ENCODE data around the gene ADAMTS4. TPM values are rescaled to one million over a fixed set of nuclear protein-coding genes. Genes with fewer than 3 reads are reported as not detected.

The ADAMTS4 gene
- total and polyA plus RNA-seq, 9 of the 15 experiments (the other 6 are each of a cell fraction or from before 2014, with no cell fraction given) = 0.07 to 3.7 (median 0.41) TPM

GRCh38 chr1:161222175-161223019, 23.5 kb upstream of the ADAMTS4 start:
- Histone ChIP-seq H3K27ac (ENCODE audit: extremely low read depth, low read depth, low read length) (no peak overlapping the region), H3K4me3 (no peak overlapping the region), H3K4me2 (ENCODE audit: insufficient read depth, low read length) (no peak overlapping the region), H3K9me1 (ENCODE audit: control insufficient read depth, insufficient read depth, low read length) (no peaks in the 10 kb centered on the region), H2AFZ (ENCODE audit: low read depth, low read length) (0 out of 2 replicates have a peak overlapping the region, but pooled peaks have one; percentile 25), H4K20me1 (replicated peaks; ENCODE audit: control insufficient read depth, insufficient read depth, low read length) (no peaks in the 10 kb centered on the region), H3K36me3 (ENCODE audit: control insufficient read depth, insufficient read depth, low read length) (no peaks in the 10 kb centered on the region), H3K79me2 (ENCODE audit: control insufficient read depth, insufficient read depth, low read length) (peaks cover 15% of the 10 kb centered on the region), H3K4me1 (replicated peaks in 1 of 2; ENCODE audit: control insufficient read depth in 2 of 2, insufficient read depth in 2 of 2, low read length in 2 of 2) (peaks cover 7 to 28% of the 10 kb centered on the region in 2 experiments; a peak in 4 of 5 replicates), H3K9ac (ENCODE audit: insufficient read depth in 1 of 2, low read depth in 2 of 2, low read length in 2 of 2) (no peak overlapping the region), H3K27me3 (ENCODE audit: control insufficient read depth in 2 of 2, insufficient read depth in 2 of 2, low read length in 2 of 2) (no peaks in the 10 kb centered on the region), H3K9me3 (replicated peaks; ENCODE audit: control insufficient read depth, insufficient read depth, low read depth, low read length) (no peaks in the 10 kb centered on the region)
- CTCF ChIA-PET (ENCODE audit: low intra/inter-chr PET ratio) = interaction anchor here (0.6 kb wide), 1 partner anchor 520 kb away, joined by 3 read pairs; no protein-coding TSS in a partner anchor
- FAIRE-seq (no peak), DNase-seq (ENCODE audit: extremely low read depth in 1 of 4, low spot score in 3 of 4) (no peak), ATAC-seq (no peak)
- TF ChIP-seq CAMTA2 (CRISPR knock-in tag; conservative IDR thresholded peaks at IDR 0.05) = no peak
- TF ChIP-seq MYC (IDR thresholded peaks at IDR 0.05; ENCODE audit: low read depth, low read length) = no peak
- TF ChIP-seq MYC (CRISPR knock-in tag; IDR thresholded peaks at IDR 0.05; ENCODE audit: borderline replicate concordance, low read depth) = no peak
- no peak for TF ChIP-seq CEBPG (CRISPR knock-in tag; IDR thresholded peaks at IDR 0.05)
- TF ChIP-seq CEBPG (tag; conservative IDR thresholded peaks at IDR 0.05 in 1 of 2, IDR thresholded peaks at IDR 0.05 in 1 of 2) = 0 out of 4 replicates have a peak, but pooled peaks of 1 of the 2 experiments have one; percentile 31
- no peak for TF ChIP-seq ZNF592 (IDR thresholded peaks at IDR 0.05)
- TF ChIP-seq ATF3 (IDR thresholded peaks at IDR 0.05) = 0 out of 2 replicates have a peak, but pooled peaks have one; percentile 24
- TF ChIP-seq ATF3 (CRISPR knock-in tag; conservative IDR thresholded peaks at IDR 0.05) = no peak
- intact Hi-C loops (cut with micrococcal nuclease) = no loop called here
- WGBS (ENCODE audit: insufficient coverage, low coverage, missing lambda C conversion rate) = 47% methylated on average over 6 of the region's 6 CpGs
- BruUV-seq (replicated peaks) = no TSS peak
- POLR2A ChIA-PET = interaction anchor here (1.0 kb wide), 2 partner anchors 10 to 88 kb away, joined by 3 read pairs; no protein-coding TSS in a partner anchor
- in situ Hi-C loops (cut with MboI) = no loop called here
